K562 (cell line): Measurements from ENCODE around the gene ACAP2. TPM values are rescaled to one million over a fixed set of nuclear protein-coding genes. Genes with fewer than 3 reads are reported as not detected.

ENCODE experiments used
- ATAC-seq: fragments of 200-7000 bp; cut with Tn5 transposase; 3 replicates; pipeline ENCODE4 v1.9.1; 2020; ENCODE audit warnings: moderate library complexity
- BruUV-seq: library from RNA; stranded (reverse); fragments of 400-500 nt; replicated peaks from 2 replicates; lab custom pipeline; 2021; lab: Mats Ljungman, UMichigan
- CTCF ChIA-PET: fragments of 300-600 bp; formaldehyde crosslinking; extraction: SDS; loops from one replicate; lab custom pipeline; 2021; ENCODE audit warnings: low intra/inter-chr PET ratio; lab: Yijun Ruan, JAX
- POLR2A ChIA-PET: fragments of 300-600, 350-650 bp; sonication (Branson Sonifier 250); formaldehyde crosslinking; extraction: SDS; loops from one replicate; lab custom pipeline; 2021; ENCODE audit warnings: antibody characterized with exemption, inconsistent platforms; lab: Yijun Ruan, JAX
- DNase-seq, 4 experiments: peaks; one replicate each; pipeline versions ENCODE4 v3.0.0 to v3.0.0-alpha.2; 2011 to 2018; ENCODE audit warnings: low spot score in 3 of 4, mixed read lengths in 3 of 4; ENCODE audit errors: extremely low read depth in 1 of 4
- FAIRE-seq: peaks from 2 replicates; lab custom pipeline; 2011; peaks lifted over from hg19 to GRCh38; lab: Jason Lieb, UNC
- H2AFZ ChIP-seq: 2 replicates; pipeline ENCODE4 v1.6.0; 2011; ENCODE audit warnings: low read depth, low read length, control low read depth, inconsistent platforms
- H3K27ac ChIP-seq: fragments of 200-600 bp; 3 replicates; pipeline ENCODE4 v1.8.0; 2011; ENCODE audit warnings: low read depth, mild to moderate bottlenecking, control low read depth, inconsistent platforms, low read length, moderate library complexity, mixed read lengths; ENCODE audit errors: extremely low read depth
- H3K27me3 ChIP-seq, 2 experiments: fragments of 300-600 bp in 1 of 2; 2 replicates in 1 of 2; 3 replicates in 1 of 2; pipeline versions ENCODE4 v1.6.0 to v1.8.0; 2011; ENCODE audit warnings: inconsistent platforms in 2 of 2, low read length in 2 of 2, mild to moderate bottlenecking in 1 of 2, mixed read lengths in 1 of 2, moderate library complexity in 1 of 2; ENCODE audit not compliant: control insufficient read depth in 2 of 2, insufficient read depth in 2 of 2
- H3K36me3 ChIP-seq: fragments of 300-600 bp; 3 replicates; pipeline ENCODE4 v1.8.0; 2011; ENCODE audit warnings: mild to moderate bottlenecking, low read length, inconsistent platforms; ENCODE audit not compliant: control insufficient read depth, insufficient read depth
- H3K4me1 ChIP-seq, 2 experiments: fragments of 200-600 bp in 1 of 2; replicated peaks in 1 of 2; 2 replicates in 1 of 2; 3 replicates in 1 of 2; pipeline versions ENCODE4 v1.5.1 to v1.8.0; 2011; ENCODE audit warnings: inconsistent platforms in 2 of 2, low read length in 2 of 2, mild to moderate bottlenecking in 1 of 2, mixed read lengths in 1 of 2, moderate library complexity in 1 of 2; ENCODE audit not compliant: control insufficient read depth in 2 of 2, insufficient read depth in 2 of 2
- H3K4me2 ChIP-seq: 2 replicates; pipeline ENCODE4 v1.6.1; 2011; ENCODE audit warnings: low read length, control low read depth, inconsistent platforms, mixed read lengths; ENCODE audit not compliant: insufficient read depth
- H3K4me3 ChIP-seq: fragments of 200-600 bp; sonication (generic), shearing (Covaris generic); 2 replicates; pipeline ENCODE4 v1.5.1; 2016; ENCODE audit warnings: control low read depth, inconsistent platforms
- H3K79me2 ChIP-seq: fragments of 200-600 bp; 3 replicates; pipeline ENCODE4 v1.8.0; 2011; ENCODE audit warnings: low read length, inconsistent platforms; ENCODE audit not compliant: control insufficient read depth, insufficient read depth
- H3K9ac ChIP-seq, 2 experiments: 2 replicates each; pipeline versions ENCODE4 v1.6.0 to v1.6.1; 2011; ENCODE audit warnings: low read depth in 2 of 2, low read length in 2 of 2, control low read depth in 1 of 2, inconsistent platforms in 1 of 2, mild to moderate bottlenecking in 1 of 2, mixed read lengths in 1 of 2; ENCODE audit not compliant: insufficient read depth in 1 of 2
- H3K9me1 ChIP-seq: one replicate; pipeline ENCODE4 v1.6.0; 2011; ENCODE audit warnings: inconsistent platforms, mild to moderate bottlenecking, low read length, moderate library complexity; ENCODE audit not compliant: control insufficient read depth, insufficient read depth
- H3K9me3 ChIP-seq: replicated peaks from 2 replicates; pipeline ENCODE4 v1.5.1; 2011; ENCODE audit warnings: low read depth, low read length, inconsistent platforms; ENCODE audit not compliant: control insufficient read depth, insufficient read depth
- H4K20me1 ChIP-seq: replicated peaks from 2 replicates; pipeline ENCODE4 v1.6.1; 2011; ENCODE audit warnings: low read length, inconsistent platforms, mixed read lengths; ENCODE audit not compliant: control insufficient read depth, insufficient read depth
- BACH1 ChIP-seq: fragments of 200-800 bp; sonication (Bioruptor generic); IDR thresholded peaks from 2 replicates; pipeline ENCODE4 v1.6.1; 2016; ENCODE audit warnings: missing genetic modification characterization, missing compliant biosample characterization
- SIN3A ChIP-seq, 2 experiments: fragments of 150-350 bp in 1 of 2; IDR thresholded peaks; 2 replicates each; pipeline ENCODE4 v1.6.1; 2011 to 2016; ENCODE audit warnings: borderline replicate concordance in 2 of 2, low read depth in 2 of 2, low read length in 2 of 2, mild to moderate bottlenecking in 2 of 2, moderate library complexity in 2 of 2; ENCODE audit not compliant: control insufficient read depth in 1 of 2
- SMARCA4 ChIP-seq: fragments of 450-650 bp; IDR thresholded peaks from 2 replicates; pipeline ENCODE4 v1.6.1; 2016
- ZBTB7A ChIP-seq: IDR thresholded peaks from 2 replicates; pipeline ENCODE4 v1.6.1; 2011; ENCODE audit warnings: low read depth, mild to moderate bottlenecking, low read length, moderate library complexity, borderline replicate concordance; ENCODE audit not compliant: control insufficient read depth
- ZNF695 ChIP-seq: fragments of 450-650 bp; formaldehyde crosslinking; IDR thresholded peaks from 2 replicates; pipeline ENCODE4 v1.4.0; 2020; ENCODE audit warnings: mild to moderate bottlenecking, moderate library complexity
- WGBS: fragments of 100-300 bp; shearing (Covaris generic); methylation state at CpG from one replicate; pipeline ENCODE4 v1.1.6; 2016; ENCODE audit warnings: low coverage, mixed read lengths; ENCODE audit not compliant: insufficient coverage; ENCODE audit errors: missing lambda C conversion rate; 5-methylcytosine and 5-hydroxymethylcytosine counted together
- in situ Hi-C: fragments of 300-500 bp; cut with MboI; formaldehyde crosslinking; loops from 4 replicates; pipeline ENCODE4 v1.15.0; 2018; ENCODE audit warnings: inconsistent platforms, mixed read lengths
- intact Hi-C: fragments of 100-400 bp; cut with micrococcal nuclease; formaldehyde crosslinking; loops from 2 replicates; pipeline ENCODE4 v1.14.2; 2022
- polyA plus RNA-seq, 8 experiments: library from polyadenylated mRNA; depleted of rRNA in 4 of 8; stranded (reverse) in 5 of 8; unstranded in 3 of 8; fragments of >200 nt; fragmentation: Nextera tagmentation in 2 of 8; fragmentation: Illumina TruSeq in 1 of 8; extraction: Ambion mirVana in 2 of 8; extraction: Trizol in 1 of 8; gene quantifications; 2 replicates each; pipeline versions ENCODE4 v1.2.1 to v1.2.3, GENCODE V29; 2011 to 2014; ENCODE audit warnings: inconsistent platforms in 1 of 8, missing spikeins in 1 of 8
- total RNA-seq, 7 experiments: library from RNA; depleted of rRNA in 6 of 7; stranded (reverse); fragments of >200 nt in 6 of 7; fragmentation: Illumina TruSeq in 2 of 7; extraction: Trizol in 2 of 7; gene quantifications; 2 replicates each; pipeline versions ENCODE4 v1.2.1 to v1.2.3, GENCODE V29; 2011 to 2021; ENCODE audit warnings: low replicate concordance in 1 of 7
- TF ChIP-seq, protein P1 (sequence below): fragments of 200-800 bp; sonication (Bioruptor generic); IDR thresholded peaks from 2 replicates; pipeline ENCODE4 v1.6.1; 2017; ENCODE audit warnings: missing genetic modification characterization, missing compliant biosample characterization
- TF ChIP-seq, protein P2 (sequence below): fragments of 450-650 bp; IDR thresholded peaks from 2 replicates; pipeline ENCODE4 v1.6.1; 2016; ENCODE audit warnings: mild to moderate bottlenecking
- TF ChIP-seq, protein P3 (sequence below): sonication (generic); formaldehyde crosslinking; IDR thresholded peaks from 2 replicates; pipeline ENCODE4 v1.8.0; 2023; ENCODE audit warnings: mild to moderate bottlenecking, missing genetic modification reagents
- TF ChIP-seq, protein P4 (sequence below): fragments of 450-650 bp; conservative IDR thresholded peaks from 2 replicates; pipeline ENCODE4 v1.6.1; 2016; ENCODE audit warnings: missing genetic modification characterization, low read depth, mild to moderate bottlenecking, control low read depth, missing compliant biosample characterization
- TF ChIP-seq, protein P5 (sequence below): sonication (generic); formaldehyde crosslinking; IDR thresholded peaks from 2 replicates; pipeline ENCODE4 v1.9.0; 2022; ENCODE audit warnings: mild to moderate bottlenecking, missing genetic modification reagents

ACAP2 gene
- total and polyA plus RNA-seq, 9 of the 15 experiments (the other 6 are each of a cell fraction or from before 2014, with no cell fraction given): 10.6 to 52.7 (median 34.4) TPM

- no peaks in the 10 kb centered on the region for H3K9me1 ChIP-seq
- H3K27ac ChIP-seq: peak overlapping the region; percentile 61
- peaks cover 4% of the 10 kb centered on the region; the same call in 2 of the 3 replicates for H3K36me3 ChIP-seq
- BruUV-seq: no TSS peak
- peak; percentile 92 for ATAC-seq
- in situ Hi-C loops (no loop called here), intact Hi-C loops (no loop called here)
- peak overlapping the region in 1 of 2 experiments; percentile 32; a peak in 1 of 4 replicates for H3K9ac ChIP-seq
- peak in 2 of 4 experiments; percentile 16 to 61 for DNase-seq
- no peaks in the 10 kb centered on the region for H3K9me3 ChIP-seq
- ChIA-PET CTCF (interaction anchor here (0.7 kb wide), 1 partner anchor 108 kb away, joined by 5 read pairs; no protein-coding TSS in a partner anchor), POLR2A (interaction anchor here (0.6 to 0.7 kb wide), 2 partner anchors 38 to 1322 kb away, joined by 3 to 5 read pairs; no protein-coding TSS in a partner anchor)
- no peak overlapping the region for H3K4me3 ChIP-seq
- H3K79me2 ChIP-seq: peaks cover 9% of the 10 kb centered on the region; the same call in 2 of the 3 replicates
- H3K27me3 ChIP-seq: no peaks in the 10 kb centered on the region
- peaks cover 3 to 12% of the 10 kb centered on the region in 2 experiments; a peak in 3 of 5 replicates for H3K4me1 ChIP-seq
- no peak overlapping the region for H3K4me2 ChIP-seq
- 62% methylated on average over 3 of the region's 4 CpGs for WGBS
- H2AFZ ChIP-seq: no peak overlapping the region
- no peaks in the 10 kb centered on the region for H4K20me1 ChIP-seq
- FAIRE-seq: peak; percentile 67
- no peak for TF ChIP-seq SIN3A (IDR thresholded peaks at IDR 0.05; ENCODE audit: borderline replicate concordance in 2 of 2, control insufficient read depth in 1 of 2, low read depth in 2 of 2, low read length in 2 of 2)
- peak; percentile 69; the same call in 1 of the 2 replicates for TF ChIP-seq SMARCA4
- no peak for TF ChIP-seq ZBTB7A
- TF ChIP-seq, protein P1, sequence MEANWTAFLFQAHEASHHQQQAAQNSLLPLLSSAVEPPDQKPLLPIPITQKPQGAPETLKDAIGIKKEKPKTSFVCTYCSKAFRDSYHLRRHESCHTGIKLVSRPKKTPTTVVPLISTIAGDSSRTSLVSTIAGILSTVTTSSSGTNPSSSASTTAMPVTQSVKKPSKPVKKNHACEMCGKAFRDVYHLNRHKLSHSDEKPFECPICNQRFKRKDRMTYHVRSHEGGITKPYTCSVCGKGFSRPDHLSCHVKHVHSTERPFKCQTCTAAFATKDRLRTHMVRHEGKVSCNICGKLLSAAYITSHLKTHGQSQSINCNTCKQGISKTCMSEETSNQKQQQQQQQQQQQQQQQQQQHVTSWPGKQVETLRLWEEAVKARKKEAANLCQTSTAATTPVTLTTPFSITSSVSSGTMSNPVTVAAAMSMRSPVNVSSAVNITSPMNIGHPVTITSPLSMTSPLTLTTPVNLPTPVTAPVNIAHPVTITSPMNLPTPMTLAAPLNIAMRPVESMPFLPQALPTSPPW: no peak
- TF ChIP-seq ZNF695 (CRISPR knock-in tag): no peak
- TF ChIP-seq, protein P2, sequence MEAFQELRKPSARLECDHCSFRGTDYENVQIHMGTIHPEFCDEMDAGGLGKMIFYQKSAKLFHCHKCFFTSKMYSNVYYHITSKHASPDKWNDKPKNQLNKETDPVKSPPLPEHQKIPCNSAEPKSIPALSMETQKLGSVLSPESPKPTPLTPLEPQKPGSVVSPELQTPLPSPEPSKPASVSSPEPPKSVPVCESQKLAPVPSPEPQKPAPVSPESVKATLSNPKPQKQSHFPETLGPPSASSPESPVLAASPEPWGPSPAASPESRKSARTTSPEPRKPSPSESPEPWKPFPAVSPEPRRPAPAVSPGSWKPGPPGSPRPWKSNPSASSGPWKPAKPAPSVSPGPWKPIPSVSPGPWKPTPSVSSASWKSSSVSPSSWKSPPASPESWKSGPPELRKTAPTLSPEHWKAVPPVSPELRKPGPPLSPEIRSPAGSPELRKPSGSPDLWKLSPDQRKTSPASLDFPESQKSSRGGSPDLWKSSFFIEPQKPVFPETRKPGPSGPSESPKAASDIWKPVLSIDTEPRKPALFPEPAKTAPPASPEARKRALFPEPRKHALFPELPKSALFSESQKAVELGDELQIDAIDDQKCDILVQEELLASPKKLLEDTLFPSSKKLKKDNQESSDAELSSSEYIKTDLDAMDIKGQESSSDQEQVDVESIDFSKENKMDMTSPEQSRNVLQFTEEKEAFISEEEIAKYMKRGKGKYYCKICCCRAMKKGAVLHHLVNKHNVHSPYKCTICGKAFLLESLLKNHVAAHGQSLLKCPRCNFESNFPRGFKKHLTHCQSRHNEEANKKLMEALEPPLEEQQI: no peak
- TF ChIP-seq BACH1 (tag): 0 out of 2 replicates have a peak, but pooled peaks have one; percentile 15
- TF ChIP-seq, protein P3, sequence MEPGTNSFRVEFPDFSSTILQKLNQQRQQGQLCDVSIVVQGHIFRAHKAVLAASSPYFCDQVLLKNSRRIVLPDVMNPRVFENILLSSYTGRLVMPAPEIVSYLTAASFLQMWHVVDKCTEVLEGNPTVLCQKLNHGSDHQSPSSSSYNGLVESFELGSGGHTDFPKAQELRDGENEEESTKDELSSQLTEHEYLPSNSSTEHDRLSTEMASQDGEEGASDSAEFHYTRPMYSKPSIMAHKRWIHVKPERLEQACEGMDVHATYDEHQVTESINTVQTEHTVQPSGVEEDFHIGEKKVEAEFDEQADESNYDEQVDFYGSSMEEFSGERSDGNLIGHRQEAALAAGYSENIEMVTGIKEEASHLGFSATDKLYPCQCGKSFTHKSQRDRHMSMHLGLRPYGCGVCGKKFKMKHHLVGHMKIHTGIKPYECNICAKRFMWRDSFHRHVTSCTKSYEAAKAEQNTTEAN: no peak
- TF ChIP-seq, protein P4, sequence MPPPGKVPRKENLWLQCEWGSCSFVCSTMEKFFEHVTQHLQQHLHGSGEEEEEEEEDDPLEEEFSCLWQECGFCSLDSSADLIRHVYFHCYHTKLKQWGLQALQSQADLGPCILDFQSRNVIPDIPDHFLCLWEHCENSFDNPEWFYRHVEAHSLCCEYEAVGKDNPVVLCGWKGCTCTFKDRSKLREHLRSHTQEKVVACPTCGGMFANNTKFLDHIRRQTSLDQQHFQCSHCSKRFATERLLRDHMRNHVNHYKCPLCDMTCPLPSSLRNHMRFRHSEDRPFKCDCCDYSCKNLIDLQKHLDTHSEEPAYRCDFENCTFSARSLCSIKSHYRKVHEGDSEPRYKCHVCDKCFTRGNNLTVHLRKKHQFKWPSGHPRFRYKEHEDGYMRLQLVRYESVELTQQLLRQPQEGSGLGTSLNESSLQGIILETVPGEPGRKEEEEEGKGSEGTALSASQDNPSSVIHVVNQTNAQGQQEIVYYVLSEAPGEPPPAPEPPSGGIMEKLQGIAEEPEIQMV: peak; percentile 53; the same call in 1 of the 2 replicates
- TF ChIP-seq, protein P5, sequence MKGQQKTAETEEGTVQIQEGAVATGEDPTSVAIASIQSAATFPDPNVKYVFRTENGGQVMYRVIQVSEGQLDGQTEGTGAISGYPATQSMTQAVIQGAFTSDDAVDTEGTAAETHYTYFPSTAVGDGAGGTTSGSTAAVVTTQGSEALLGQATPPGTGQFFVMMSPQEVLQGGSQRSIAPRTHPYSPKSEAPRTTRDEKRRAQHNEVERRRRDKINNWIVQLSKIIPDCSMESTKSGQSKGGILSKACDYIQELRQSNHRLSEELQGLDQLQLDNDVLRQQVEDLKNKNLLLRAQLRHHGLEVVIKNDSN (CRISPR knock-in tag): no peak
Observed at GRCh38 chr3:195352895-195353488, 89.8 kb downstream of the ACAP2 start.
